OCI-LY7 (cell line): ENCODE results near the gene IRGQ. TPM values are rescaled to one million over a fixed set of nuclear protein-coding genes. Genes with fewer than 3 reads are reported as not detected.

Experiments
- BruUV-seq: library from RNA; stranded (reverse); fragments of 400-500 nt; replicated peaks from 2 replicates; lab custom pipeline; 2021; lab: Mats Ljungman, UMichigan
- CTCF ChIA-PET: fragments of 300-600 bp; sonication (Branson Sonifier 250); formaldehyde crosslinking; loops from one replicate; lab custom pipeline; 2022; ENCODE audit warnings: antibody characterized with exemption; ENCODE audit not compliant: unreplicated experiment; lab: Charles Lee
- POLR2A ChIA-PET: fragments of 300-600 bp; sonication (Branson Sonifier 250); formaldehyde crosslinking; loops from one replicate; lab custom pipeline; 2022; ENCODE audit warnings: antibody characterized with exemption; lab: Charles Lee
- DNase-seq: peaks from one replicate; pipeline ENCODE4 v3.0.0-alpha.2; 2015; ENCODE audit warnings: low spot score
- H2AFZ ChIP-seq: fragments of 200-600 bp; sonication (generic), shearing (Covaris generic); 2 replicates; pipeline ENCODE4 v1.6.1; 2014; ENCODE audit warnings: mild to moderate bottlenecking, antibody characterized with exemption, low read length, moderate library complexity
- H3K27ac ChIP-seq: fragments of 200-600 bp; sonication (generic); 2 replicates; pipeline ENCODE4 v1.5.1; 2014; ENCODE audit warnings: mixed run types, low read depth, mild to moderate bottlenecking, moderate library complexity, low read length, inconsistent platforms; ENCODE audit not compliant: poor library complexity, severe bottlenecking
- H3K36me3 ChIP-seq: fragments of 200-600 bp; sonication (generic); 2 replicates; pipeline ENCODE4 v1.6.1; 2014; ENCODE audit warnings: mild to moderate bottlenecking, antibody characterized with exemption, low read length, moderate library complexity, mixed read lengths; ENCODE audit not compliant: insufficient read depth
- H3K4me1 ChIP-seq: fragments of 200-600 bp; sonication (generic); 2 replicates; pipeline ENCODE4 v1.5.1; 2014; ENCODE audit warnings: mild to moderate bottlenecking, low read length; ENCODE audit not compliant: insufficient read depth, poor library complexity, severe bottlenecking
- H3K4me2 ChIP-seq: fragments of 200-600 bp; sonication (generic); 2 replicates; pipeline ENCODE4 v1.6.1; 2014; ENCODE audit warnings: mild to moderate bottlenecking, low read length
- H3K4me3 ChIP-seq: fragments of 200-600 bp; sonication (generic); 2 replicates; pipeline ENCODE4 v1.5.1; 2014; ENCODE audit warnings: mild to moderate bottlenecking, low read depth, low read length; ENCODE audit not compliant: poor library complexity, severe bottlenecking
- H3K79me2 ChIP-seq: fragments of 200-600 bp; sonication (generic); 2 replicates; pipeline ENCODE4 v1.6.1; 2016; ENCODE audit warnings: low read depth, mild to moderate bottlenecking, low read length, moderate library complexity, mixed read lengths; ENCODE audit not compliant: insufficient read depth
- H3K9me2 ChIP-seq: fragments of 200-600 bp; sonication (generic); 2 replicates; pipeline ENCODE4 v1.6.1; 2016; ENCODE audit warnings: mild to moderate bottlenecking, low read length, mixed read lengths; ENCODE audit not compliant: insufficient read depth
- H3K9me3 ChIP-seq: fragments of 200-600 bp; sonication (generic); 2 replicates; pipeline ENCODE4 v1.6.1; 2014; ENCODE audit warnings: mild to moderate bottlenecking, mixed run types, low read length, mixed read lengths
- H4K20me1 ChIP-seq: fragments of 200-600 bp; sonication (generic); 2 replicates; pipeline ENCODE4 v1.6.1; 2014; ENCODE audit warnings: mild to moderate bottlenecking, antibody characterized with exemption, low read length, moderate library complexity, mixed read lengths; ENCODE audit not compliant: insufficient read depth
- CTCF ChIP-seq: fragments of 200-600 bp; sonication (generic); conservative IDR thresholded peaks from 2 replicates; pipeline ENCODE4 v1.5.1; 2014; ENCODE audit warnings: mild to moderate bottlenecking, antibody characterized with exemption, low read length, moderate library complexity, mixed read lengths
- EZH2phosphoT487 ChIP-seq: fragments of 200-600 bp; sonication (generic); IDR thresholded peaks from 2 replicates; pipeline ENCODE4 v1.6.1; 2018; ENCODE audit warnings: low read depth, borderline replicate concordance, mild to moderate bottlenecking, mixed run types, antibody characterized with exemption, low read length, moderate library complexity, mixed read lengths
- intact Hi-C: fragments of 100-400 bp; cut with micrococcal nuclease; formaldehyde crosslinking; loops from one replicate; pipeline ENCODE4 v1.10.0; 2022; ENCODE audit not compliant: unreplicated experiment
- total RNA-seq, 2 experiments: library from RNA; depleted of rRNA in 1 of 2; stranded (reverse); fragments of >200 nt in 1 of 2; shearing (Covaris generic) in 1 of 2; gene quantifications; 2 replicates each; pipeline ENCODE4 v1.2.3, GENCODE V29; 2014 to 2022

IRGQ gene
- total RNA-seq, 2 experiments from 2014 or later, result 6.4 to 15.3 TPM

- peak overlapping the region; percentile 72 for H3K4me3 ChIP-seq
- H3K4me1 ChIP-seq, result peaks cover 19% of the 10 kb centered on the region
- H3K36me3 ChIP-seq, result no peaks in the 10 kb centered on the region
- H3K79me2 ChIP-seq, result peaks cover 42% of the 10 kb centered on the region
- ChIA-PET CTCF (no interaction called here), POLR2A (no interaction called here)
- no peaks in the 10 kb centered on the region for H3K9me2 ChIP-seq
- peak overlapping the region; percentile 89 for H3K4me2 ChIP-seq
- TF ChIP-seq CTCF (no peak), EZH2phosphoT487 (no peak)
- TSS peak; percentile 59 for BruUV-seq
- peak overlapping the region; percentile 12; the same call in 1 of the 2 replicates for H2AFZ ChIP-seq
- H3K9me3 ChIP-seq, result no peaks in the 10 kb centered on the region
- intact Hi-C loops, result no loop called here
- no peaks in the 10 kb centered on the region for H4K20me1 ChIP-seq
- peak overlapping the region; percentile 79 for H3K27ac ChIP-seq
- no peak for DNase-seq
Measured at GRCh38 chr19:43620061-43621001, 24.4 kb upstream of the IRGQ start.

- Histone ChIP-seq H3K4me1 (peaks cover 19% of the 10 kb centered on the region), H3K4me3 (peak within 1 kb of the TSS; percentile 72), H3K36me3 (0 out of 2 replicates have a peak, but pooled peaks cover 4% of the 10 kb centered on the region), H3K4me2 (peak within 1 kb of the TSS; percentile 89), H2AFZ (peak within 1 kb of the TSS; percentile 12), H3K9me3 (no peaks in the 10 kb centered on the region), H4K20me1 (no peaks in the 10 kb centered on the region), H3K27ac (peak within 1 kb of the TSS; percentile 79), H3K79me2 (peaks cover 42% of the 10 kb centered on the region), H3K9me2 (no peaks in the 10 kb centered on the region)
- peak; percentile 97 for DNase-seq
- ChIA-PET CTCF (no interaction called here), POLR2A (no interaction called here)
- intact Hi-C loops, result no loop called here
- no peak for TF ChIP-seq EZH2phosphoT487
- TF ChIP-seq CTCF, result no peak
- BruUV-seq, result no TSS peak
Measured at GRCh38 chr19:43619262-43620060, 23.5 kb upstream of the IRGQ start, which contains the start of gene ZNF428. TSS of gene ZNF428 (minus strand) at chr19:43619629. CDS start at chr19:43614304, 5,325 bp downstream.
